Placental pericyte (primary cell): Measurements from ENCODE around the gene MCM3. TPM values are rescaled to one million over a fixed set of nuclear protein-coding genes. Genes with fewer than 3 reads are reported as not detected.

Source experiments
- total RNA-seq: library from RNA; depleted of rRNA; stranded (reverse); fragments of >200 nt; gene quantifications from 2 replicates; pipeline ENCODE4 v1.2.3, GENCODE V29; 2012

MCM3 gene
- total RNA-seq: 14.2 and 71.9 TPM in 2 replicates

GRCh38 chr6:52284460-52285176 is at the start of gene MCM3:
MCM3 (minus strand) TSS chr6:52284742; CDS start chr6:52284674, 68 bp downstream.

GRCh38 chr6:52244400-52244799 is 40.1 kb downstream of the MCM3 start, which contains the start of gene IL17F:
IL17F (minus strand) TSS chr6:52244500; CDS start chr6:52244429, 71 bp downstream.

Other genes starting within 250 kb of the MCM3 start
- gene PKHD1, start 197.1 kb downstream of the MCM3 start, total RNA-seq: not detected in 2 replicates
- not detected in 2 replicates for gene IL17A, start 98.4 kb downstream of the MCM3 start, total RNA-seq
- not detected in 2 replicates for gene IL17F, start 40.2 kb downstream of the MCM3 start, total RNA-seq
- 2.4 and 5.3 TPM in 2 replicates for gene PAQR8, start 77.4 kb upstream of the MCM3 start, total RNA-seq
- 15.8 and 22.0 TPM in 2 replicates for gene EFHC1, start 135.6 kb upstream of the MCM3 start, total RNA-seq